BJ (cell line): ENCODE data around the gene FNDC11. TPM values are rescaled to one million over a fixed set of nuclear protein-coding genes. Genes with fewer than 3 reads are reported as not detected.

ENCODE experiments used
- CTCF ChIA-PET: fragments of 350-600 bp; formaldehyde crosslinking; extraction: SDS; loops from one replicate; lab custom pipeline; 2021; ENCODE audit warnings: antibody characterized with exemption, inconsistent platforms; lab: Yijun Ruan, JAX
- POLR2A ChIA-PET: fragments of 300-600 bp; sonication (Branson Sonifier 250); formaldehyde crosslinking; extraction: SDS; loops from one replicate; lab custom pipeline; 2021; ENCODE audit warnings: antibody characterized with exemption; lab: Charles Lee
- DNase-seq: peaks from one replicate; pipeline ENCODE4 v3.0.0-alpha.2; 2011; ENCODE audit warnings: low read depth
- H3K27me3 ChIP-seq: 2 replicates; pipeline ENCODE4 v1.6.0; 2011; ENCODE audit warnings: low read length; ENCODE audit not compliant: control insufficient read depth, insufficient read depth
- H3K36me3 ChIP-seq: 2 replicates; pipeline ENCODE4 v1.5.1; 2011; ENCODE audit warnings: low read length; ENCODE audit not compliant: control insufficient read depth, insufficient read depth
- H3K4me3 ChIP-seq: 2 replicates; pipeline ENCODE4 v1.5.1; 2011; ENCODE audit warnings: low read depth, mild to moderate bottlenecking, control low read depth, low read length
- polyA plus RNA-seq: library from polyadenylated mRNA; depleted of rRNA; stranded (reverse); fragments of >200 nt; gene quantifications from 2 replicates; pipeline ENCODE4 v1.2.3, GENCODE V29; 2011
- TF ChIP-seq, protein P1 (sequence below): IDR thresholded peaks from 2 replicates; pipeline ENCODE4 v1.5.1; 2011; ENCODE audit warnings: low read depth, mild to moderate bottlenecking, control low read depth, inconsistent platforms, low read length, moderate library complexity; ENCODE audit not compliant: insufficient read depth

The FNDC11 gene
- polyA plus RNA-seq, 1 experiment: 0.76 TPM

DNA sequence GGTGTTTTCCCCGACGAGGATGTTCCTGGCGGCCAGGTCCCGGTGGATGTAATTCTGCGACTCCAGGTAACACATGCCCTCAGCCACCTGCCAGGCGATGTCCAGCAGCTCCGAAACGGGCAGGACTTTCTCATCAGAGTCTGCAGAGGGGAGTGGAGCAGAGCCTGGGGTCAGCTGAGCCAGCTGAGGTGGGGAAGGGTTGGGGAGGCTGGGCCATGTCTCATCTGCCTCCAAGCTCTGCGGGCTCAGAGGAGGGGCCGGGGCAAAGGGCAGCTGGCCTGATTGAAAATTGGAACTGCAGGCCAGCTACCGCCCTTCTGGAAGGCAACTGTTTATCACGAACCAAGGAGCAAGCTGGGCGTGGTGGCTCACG is 23.2 kb upstream of the FNDC11 start:
- Histone ChIP-seq H3K4me3 (no peak overlapping the region), H3K27me3 (peaks cover 2% of the 10 kb centered on the region; the same call in 1 of the 2 replicates), H3K36me3 (no peaks in the 10 kb centered on the region)
- ChIA-PET POLR2A (no interaction called here), CTCF (interaction anchor here (1.0 kb wide), 1 partner anchor 9 kb away, joined by 4 read pairs; no protein-coding TSS in a partner anchor)
- TF ChIP-seq, protein P1, sequence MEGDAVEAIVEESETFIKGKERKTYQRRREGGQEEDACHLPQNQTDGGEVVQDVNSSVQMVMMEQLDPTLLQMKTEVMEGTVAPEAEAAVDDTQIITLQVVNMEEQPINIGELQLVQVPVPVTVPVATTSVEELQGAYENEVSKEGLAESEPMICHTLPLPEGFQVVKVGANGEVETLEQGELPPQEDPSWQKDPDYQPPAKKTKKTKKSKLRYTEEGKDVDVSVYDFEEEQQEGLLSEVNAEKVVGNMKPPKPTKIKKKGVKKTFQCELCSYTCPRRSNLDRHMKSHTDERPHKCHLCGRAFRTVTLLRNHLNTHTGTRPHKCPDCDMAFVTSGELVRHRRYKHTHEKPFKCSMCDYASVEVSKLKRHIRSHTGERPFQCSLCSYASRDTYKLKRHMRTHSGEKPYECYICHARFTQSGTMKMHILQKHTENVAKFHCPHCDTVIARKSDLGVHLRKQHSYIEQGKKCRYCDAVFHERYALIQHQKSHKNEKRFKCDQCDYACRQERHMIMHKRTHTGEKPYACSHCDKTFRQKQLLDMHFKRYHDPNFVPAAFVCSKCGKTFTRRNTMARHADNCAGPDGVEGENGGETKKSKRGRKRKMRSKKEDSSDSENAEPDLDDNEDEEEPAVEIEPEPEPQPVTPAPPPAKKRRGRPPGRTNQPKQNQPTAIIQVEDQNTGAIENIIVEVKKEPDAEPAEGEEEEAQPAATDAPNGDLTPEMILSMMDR: no peak
- no peak for DNase-seq

DNA sequence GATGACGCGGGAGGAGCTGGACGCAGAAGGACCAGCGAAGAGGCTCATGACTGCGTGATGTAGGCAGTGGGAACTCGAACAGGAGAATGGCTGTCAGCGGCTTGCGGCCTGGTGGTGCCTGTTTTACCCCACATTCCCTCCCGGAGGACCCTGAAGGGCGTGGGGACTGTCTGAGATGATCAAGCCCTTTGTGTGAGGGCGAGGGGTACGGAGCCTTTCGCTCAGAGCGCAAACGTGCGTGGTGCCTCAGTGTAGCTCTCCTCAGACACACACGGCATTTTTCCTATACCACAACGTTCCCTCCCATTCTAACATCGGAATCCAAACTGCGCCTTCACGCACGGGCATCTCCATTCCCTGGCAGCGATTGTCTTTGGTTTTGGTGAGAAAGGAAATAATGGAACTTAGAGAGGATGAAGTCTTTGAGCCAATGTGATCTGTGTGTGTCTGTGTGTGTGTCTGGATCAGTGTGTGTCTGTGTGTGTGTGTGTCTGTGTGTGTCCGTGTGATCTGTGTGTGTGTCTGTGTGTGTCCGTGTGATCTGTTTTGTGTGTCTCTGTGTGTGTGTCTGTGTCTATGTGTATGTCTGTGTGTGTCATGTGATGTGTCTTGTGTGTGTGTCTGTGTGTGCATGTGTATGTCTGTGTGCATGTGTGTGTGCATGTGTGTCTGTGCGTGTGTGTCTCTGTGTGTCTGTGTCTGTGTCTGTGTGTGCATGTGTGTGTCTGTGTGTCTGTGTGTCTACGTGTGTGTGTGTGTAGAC is 22.1 kb upstream of the FNDC11 start:
- no peaks in the 10 kb centered on the region for H3K36me3 ChIP-seq
- ChIA-PET POLR2A (no interaction called here), CTCF (no interaction called here)
- H3K27me3 ChIP-seq: peaks cover 2% of the 10 kb centered on the region; the same call in 1 of the 2 replicates
- no peak overlapping the region for H3K4me3 ChIP-seq
- TF ChIP-seq, protein P1: no peak
- DNase-seq: no peak

DNA sequence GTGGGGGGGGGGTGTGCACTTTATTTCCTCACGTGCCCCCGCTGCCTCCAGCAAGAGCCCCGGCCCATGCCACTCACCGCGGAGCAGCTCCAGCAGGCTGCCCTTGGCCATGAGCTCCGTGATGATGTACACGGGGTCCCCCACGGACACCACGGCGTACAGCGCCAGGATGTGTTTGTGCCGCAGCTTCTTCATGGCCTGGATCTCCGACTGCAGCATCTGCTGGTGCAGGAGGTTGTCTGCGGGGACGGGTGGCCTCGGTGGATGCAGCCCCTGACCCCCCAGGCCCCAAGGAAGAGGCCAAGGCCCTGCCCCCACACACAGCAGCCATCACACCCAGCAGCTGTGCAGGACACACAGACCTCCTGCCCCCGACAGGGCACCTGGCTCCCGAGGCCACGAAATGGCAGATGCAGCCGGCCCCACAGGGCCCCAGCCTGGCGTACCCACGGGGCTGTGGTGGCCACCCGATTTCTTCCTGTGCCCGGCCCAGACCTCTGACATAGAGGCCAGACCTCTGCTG is 21.4 kb upstream of the FNDC11 start:
- TF ChIP-seq, protein P1: no peak
- peaks cover 2% of the 10 kb centered on the region; the same call in 1 of the 2 replicates for H3K27me3 ChIP-seq
- CTCF ChIA-PET: no interaction called here
- POLR2A ChIA-PET: no interaction called here
- DNase-seq: no peak
- no peaks in the 10 kb centered on the region for H3K36me3 ChIP-seq
- H3K4me3 ChIP-seq: no peak overlapping the region

- TF ChIP-seq, protein P1: no peak
- Histone ChIP-seq H3K4me3 (no peak overlapping the region), H3K27me3 (peaks cover 2% of the 10 kb centered on the region; the same call in 1 of the 2 replicates), H3K36me3 (no peaks in the 10 kb centered on the region)
- DNase-seq: no peak
- POLR2A ChIA-PET: no interaction called here
- CTCF ChIA-PET: interaction anchor here (0.7 kb wide), 1 partner anchor 12 kb away, joined by 4 read pairs; the partner anchor contains the start of gene PPDPF
These were observed 20.6 kb upstream of the FNDC11 start for GRCh38 chr20:63533388-63533787.

GRCh38 chr20:63533871-63534393 is 20.0 kb upstream of the FNDC11 start:
- Histone ChIP-seq H3K36me3 (no peaks in the 10 kb centered on the region), H3K27me3 (peaks cover 2% of the 10 kb centered on the region; the same call in 1 of the 2 replicates), H3K4me3 (no peak overlapping the region)
- TF ChIP-seq, protein P1: no peak
- DNase-seq: no peak
- CTCF ChIA-PET: interaction anchor here (1.8 kb wide), 1 partner anchor 440 kb away, joined by 9 read pairs; no protein-coding TSS in a partner anchor
- POLR2A ChIA-PET: no interaction called here
